ENCODE measurements around the gene OST4.
"Not testable (repeated sequence)": the region's sequence is repeated elsewhere in the genome, so short reads cannot be mapped to it uniquely, and the experiment has no call there.

The OST4 gene

GRCh38 chr2:27071277-27071989 is at the start of gene OST4:
OST4 (minus strand) TSS chr2:27071654.
- TF ChIP-seq CTCF (IDR thresholded peaks at IDR 0.05; ENCODE audit: low read depth, low read length, missing control alignments) = no peak
- in situ Hi-C loops (cut with HindIII; ENCODE audit: low pct_ligation_motif_present, low sequenced_read_pairs) = no loop called here
- H3K27ac ChIP-seq = peak within 1 kb of the TSS; percentile 81
- peak; percentile 88 for DNase-seq
- H3K27me3 ChIP-seq (replicated peaks) = no peaks in the 10 kb centered on the region
- H3K4me3 ChIP-seq (ENCODE audit: low read depth, low read length) = peak within 1 kb of the TSS; percentile 99
- peaks cover 29% of the 10 kb centered on the region for H3K36me3 ChIP-seq (replicated peaks)

GRCh38 chr2:27119330-27119670 is 47.8 kb upstream of the OST4 start:
- DNase-seq; H3K36me3 ChIP-seq (replicated peaks); H3K27ac ChIP-seq: not testable (repeated sequence)
- peaks cover 15% of the 10 kb centered on the region for H3K27me3 ChIP-seq (replicated peaks)
- peak overlapping the region; percentile 46 for H3K4me3 ChIP-seq (ENCODE audit: low read depth, low read length)
- in situ Hi-C loops (cut with HindIII; ENCODE audit: low pct_ligation_motif_present, low sequenced_read_pairs) = loop anchor here (25.0 kb wide), 1 partner anchor 168 kb away; the partner anchor contains the start of genes DNAJC5G and TRIM54

GRCh38 chr2:27118525-27119329 is 47.3 kb upstream of the OST4 start, which contains the start of gene CGREF1:
CGREF1 (minus strand) TSS chr2:27119128; CDS start chr2:27104366, 14,762 bp downstream.
- peaks cover 15% of the 10 kb centered on the region for H3K27me3 ChIP-seq (replicated peaks)
- no peak within 1 kb of the TSS for H3K27ac ChIP-seq
- no peaks in the 10 kb centered on the region for H3K36me3 ChIP-seq (replicated peaks)
- DNase-seq = no peak
- in situ Hi-C loops (cut with HindIII; ENCODE audit: low pct_ligation_motif_present, low sequenced_read_pairs) = loop anchor here (25.0 kb wide), 1 partner anchor 169 kb away; the partner anchor contains the start of genes DNAJC5G and TRIM54
- H3K4me3 ChIP-seq (ENCODE audit: low read depth, low read length) = peak within 1 kb of the TSS; percentile 48
- TF ChIP-seq CTCF (IDR thresholded peaks at IDR 0.05; ENCODE audit: low read depth, low read length, missing control alignments) = no peak

GRCh38 chr2:27117995-27118524 is 46.6 kb upstream of the OST4 start:
- H3K4me3 ChIP-seq (ENCODE audit: low read depth, low read length) = peak overlapping the region; percentile 48
- DNase-seq = no peak
- H3K36me3 ChIP-seq (replicated peaks) = no peaks in the 10 kb centered on the region
- in situ Hi-C loops (cut with HindIII; ENCODE audit: low pct_ligation_motif_present, low sequenced_read_pairs) = loop anchor here (25.0 kb wide), 1 partner anchor 169 kb away; the partner anchor contains the start of genes DNAJC5G and TRIM54
- no peak overlapping the region for H3K27ac ChIP-seq
- no peak for TF ChIP-seq CTCF (IDR thresholded peaks at IDR 0.05; ENCODE audit: low read depth, low read length, missing control alignments)
- H3K27me3 ChIP-seq (replicated peaks) = peaks cover 15% of the 10 kb centered on the region

- in situ Hi-C loops (cut with HindIII; ENCODE audit: low pct_ligation_motif_present, low sequenced_read_pairs) = loop anchor here (25.0 kb wide), 1 partner anchor 172 kb away; the partner anchor contains the start of genes DNAJC5G and TRIM54
- no peak for TF ChIP-seq CTCF (IDR thresholded peaks at IDR 0.05; ENCODE audit: low read depth, low read length, missing control alignments)
- no peaks in the 10 kb centered on the region for H3K36me3 ChIP-seq (replicated peaks)
- peaks cover 13% of the 10 kb centered on the region for H3K27me3 ChIP-seq (replicated peaks)
- no peak overlapping the region for H3K27ac ChIP-seq
- no peak for DNase-seq
- H3K4me3 ChIP-seq (ENCODE audit: low read depth, low read length) = no peak overlapping the region
Measured at GRCh38 chr2:27115519-27115918, 44.1 kb upstream of the OST4 start.

- in situ Hi-C loops (cut with HindIII; ENCODE audit: low pct_ligation_motif_present, low sequenced_read_pairs) = loop anchor here (25.0 kb wide), 1 partner anchor 176 kb away; the partner anchor contains the start of genes DNAJC5G and TRIM54
- not testable (repeated sequence) for DNase-seq; H3K27me3 ChIP-seq (replicated peaks)
Measured at GRCh38 chr2:27111392-27112078, 40.1 kb upstream of the OST4 start.

GRCh38 chr2:27110603-27111352 is 39.3 kb upstream of the OST4 start:
- not testable (repeated sequence) for H3K4me3 ChIP-seq (ENCODE audit: low read depth, low read length); H3K27ac ChIP-seq
- in situ Hi-C loops (cut with HindIII; ENCODE audit: low pct_ligation_motif_present, low sequenced_read_pairs) = loop anchor here (25.0 kb wide), 1 partner anchor 177 kb away; the partner anchor contains the start of genes DNAJC5G and TRIM54

More at GRCh38 chr2:27111392-27112078, 40.1 kb upstream of the OST4 start:
- H3K4me3 ChIP-seq (ENCODE audit: low read depth, low read length); H3K27ac ChIP-seq; H3K36me3 ChIP-seq (replicated peaks): not testable (repeated sequence)

More at GRCh38 chr2:27110603-27111352, 39.3 kb upstream of the OST4 start:
- H3K36me3 ChIP-seq (replicated peaks); H3K27me3 ChIP-seq (replicated peaks); DNase-seq: not testable (repeated sequence)

Data from brain microvascular endothelial cell (primary cell).